Measurements from ENCODE around the gene SMAD1. TPM values are rescaled to one million over a fixed set of nuclear protein-coding genes. Genes with fewer than 3 reads are reported as not detected.

SMAD1 gene
- total RNA-seq, 4 donors from 2014 or later: 10.4 to 36.9 (median 19.9) TPM

DNA sequence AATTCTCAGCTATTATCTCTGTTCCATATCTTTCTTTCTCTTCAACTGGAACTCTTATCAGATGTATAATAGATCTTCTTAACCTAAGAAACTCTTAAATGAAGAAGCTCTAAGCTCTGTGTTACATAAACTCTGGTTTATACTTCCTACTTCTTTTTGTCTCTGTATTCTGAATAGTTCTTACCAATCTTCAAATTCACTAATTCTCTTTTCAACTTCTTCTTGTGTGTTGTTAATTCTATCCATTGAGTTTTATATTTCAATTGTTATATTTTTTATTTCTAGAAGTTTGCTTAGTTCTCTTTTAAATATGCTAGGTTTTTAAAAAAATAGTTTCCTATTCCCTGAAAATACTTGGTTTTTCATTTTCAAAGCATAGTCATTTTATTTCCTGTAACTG lies 124.3 kb downstream of the SMAD1 start:
- TF ChIP-seq, protein P1, sequence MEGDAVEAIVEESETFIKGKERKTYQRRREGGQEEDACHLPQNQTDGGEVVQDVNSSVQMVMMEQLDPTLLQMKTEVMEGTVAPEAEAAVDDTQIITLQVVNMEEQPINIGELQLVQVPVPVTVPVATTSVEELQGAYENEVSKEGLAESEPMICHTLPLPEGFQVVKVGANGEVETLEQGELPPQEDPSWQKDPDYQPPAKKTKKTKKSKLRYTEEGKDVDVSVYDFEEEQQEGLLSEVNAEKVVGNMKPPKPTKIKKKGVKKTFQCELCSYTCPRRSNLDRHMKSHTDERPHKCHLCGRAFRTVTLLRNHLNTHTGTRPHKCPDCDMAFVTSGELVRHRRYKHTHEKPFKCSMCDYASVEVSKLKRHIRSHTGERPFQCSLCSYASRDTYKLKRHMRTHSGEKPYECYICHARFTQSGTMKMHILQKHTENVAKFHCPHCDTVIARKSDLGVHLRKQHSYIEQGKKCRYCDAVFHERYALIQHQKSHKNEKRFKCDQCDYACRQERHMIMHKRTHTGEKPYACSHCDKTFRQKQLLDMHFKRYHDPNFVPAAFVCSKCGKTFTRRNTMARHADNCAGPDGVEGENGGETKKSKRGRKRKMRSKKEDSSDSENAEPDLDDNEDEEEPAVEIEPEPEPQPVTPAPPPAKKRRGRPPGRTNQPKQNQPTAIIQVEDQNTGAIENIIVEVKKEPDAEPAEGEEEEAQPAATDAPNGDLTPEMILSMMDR (IDR thresholded peaks at IDR 0.05; ENCODE audit: low read depth): no peak

Other genes with a start within 250 kb of the SMAD1 start
- 1 to 10 TPM; 3.4 to 6.4 (median 5.5) TPM for gene MMAA, start 137.5 kb downstream of the SMAD1 start, total RNA-seq
- gene C4orf51, start 198.3 kb downstream of the SMAD1 start, total RNA-seq: not detected

Measured in subcutaneous adipose tissue (tissue), 4 donors.